ENCODE measurements around the gene PRR19.
"Not testable (repeated sequence)": the region's sequence is repeated elsewhere in the genome, so short reads cannot be mapped to it uniquely, and the experiment has no call there.

PRR19 gene

GRCh38 chr19:42332059-42332458, 30.1 kb downstream of the PRR19 start:
- no peak for TF ChIP-seq ZNF274 (IDR thresholded peaks at IDR 0.05; ENCODE audit: low read depth, low read length)
- TF ChIP-seq SUZ12 (IDR thresholded peaks at IDR 0.05; ENCODE audit: extremely low read depth, insufficient read depth, insufficient read length), result no peak
- no peak for TF ChIP-seq YY1 (IDR thresholded peaks at IDR 0.05; ENCODE audit: insufficient read depth, insufficient read length)
- Histone ChIP-seq H3K4me1 (ENCODE audit: insufficient read depth, insufficient read length) (peaks cover 5% of the 10 kb centered on the region), H3K9me3 (ENCODE audit: insufficient read depth, low read length) (no peaks in the 10 kb centered on the region), H3K9ac (ENCODE audit: insufficient read length, low read depth) (no peak overlapping the region), H3K27me3 (ENCODE audit: insufficient read depth, insufficient read length) (no peaks in the 10 kb centered on the region), H3K36me3 (ENCODE audit: insufficient read depth, insufficient read length, low read length) (peaks cover 14% of the 10 kb centered on the region), H3K4me3 (ENCODE audit: insufficient read length, low read depth) (no peak overlapping the region)
- no peak for DNase-seq (ENCODE audit: low read depth, low spot score)

DNA sequence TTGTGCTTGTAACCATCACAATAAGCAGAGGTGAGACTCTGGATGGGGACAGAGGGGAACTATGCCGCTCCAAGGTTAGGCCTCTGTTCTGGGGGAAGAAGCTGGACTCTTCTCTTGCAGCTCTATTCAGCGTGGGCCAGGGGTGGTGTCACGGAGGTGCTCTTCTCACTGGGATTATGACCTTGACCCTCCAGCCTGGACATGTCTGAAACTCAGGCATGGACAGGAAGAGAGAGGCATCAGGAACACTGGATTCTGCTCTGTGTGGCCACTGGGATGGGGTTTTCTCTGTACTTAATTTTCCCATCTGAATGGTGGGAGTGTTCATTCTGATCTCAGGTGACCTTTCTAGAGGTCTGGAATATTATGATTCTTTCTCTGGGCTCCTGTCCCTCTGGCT, 31.1 kb downstream of the PRR19 start:
- Histone ChIP-seq H3K9me3 (ENCODE audit: insufficient read depth, low read length) (no peaks in the 10 kb centered on the region), H3K9ac (ENCODE audit: insufficient read length, low read depth) (no peak overlapping the region), H3K4me1 (ENCODE audit: insufficient read depth, insufficient read length) (peaks cover 4% of the 10 kb centered on the region), H3K27me3 (ENCODE audit: insufficient read depth, insufficient read length) (no peaks in the 10 kb centered on the region), H3K4me3 (ENCODE audit: insufficient read length, low read depth) (no peak overlapping the region), H3K36me3 (ENCODE audit: insufficient read depth, insufficient read length, low read length) (peaks cover 16% of the 10 kb centered on the region)
- no peak for DNase-seq (ENCODE audit: low read depth, low spot score)
- no peak for TF ChIP-seq YY1 (IDR thresholded peaks at IDR 0.05; ENCODE audit: insufficient read depth, insufficient read length)
- TF ChIP-seq ZNF274 (IDR thresholded peaks at IDR 0.05; ENCODE audit: low read depth, low read length), result no peak
- TF ChIP-seq SUZ12 (IDR thresholded peaks at IDR 0.05; ENCODE audit: extremely low read depth, insufficient read depth, insufficient read length), result no peak

DNA sequence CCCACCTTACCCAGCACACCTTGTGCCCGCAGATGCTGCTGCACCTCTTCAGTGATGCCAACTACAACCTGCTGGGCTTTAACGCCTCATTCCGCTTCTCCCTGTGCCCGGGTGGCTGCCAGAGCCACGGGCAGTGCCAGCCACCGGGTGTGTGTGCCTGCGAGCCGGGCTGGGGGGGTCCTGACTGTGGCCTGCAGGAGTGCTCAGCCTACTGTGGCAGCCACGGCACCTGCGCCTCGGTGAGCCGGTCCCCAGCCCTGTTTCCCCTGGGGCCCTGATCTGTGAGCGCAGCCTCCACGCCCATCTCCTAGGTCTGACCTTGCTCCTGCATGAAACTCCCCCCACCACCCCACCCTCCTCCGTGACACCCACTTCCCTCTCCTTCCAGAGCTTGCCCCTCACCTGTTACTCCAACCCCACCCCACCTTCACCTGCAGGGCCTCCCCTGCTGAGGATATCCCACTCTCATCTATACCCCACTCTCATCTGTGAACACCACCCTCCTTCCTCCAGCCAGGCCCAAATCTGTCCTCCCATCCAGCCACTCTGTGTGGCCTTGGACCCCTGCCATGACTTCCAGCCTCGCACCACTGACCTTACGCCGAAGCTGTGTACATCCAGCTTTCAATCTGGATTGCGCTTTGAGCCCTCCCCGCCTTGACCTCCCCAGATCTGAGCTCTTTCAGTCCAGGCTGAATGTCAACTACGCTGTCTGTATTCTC, 32.2 kb downstream of the PRR19 start:
- DNase-seq (ENCODE audit: low read depth, low spot score), result no peak
- Histone ChIP-seq H3K4me1 (ENCODE audit: insufficient read depth, insufficient read length) (peaks cover 3% of the 10 kb centered on the region), H3K36me3 (ENCODE audit: insufficient read depth, insufficient read length, low read length) (peaks cover 16% of the 10 kb centered on the region), H3K4me3 (ENCODE audit: insufficient read length, low read depth) (no peak overlapping the region), H3K9ac (ENCODE audit: insufficient read length, low read depth) (no peak overlapping the region), H3K9me3 (ENCODE audit: insufficient read depth, low read length) (no peaks in the 10 kb centered on the region), H3K27me3 (ENCODE audit: insufficient read depth, insufficient read length) (no peaks in the 10 kb centered on the region)
- TF ChIP-seq SUZ12 (IDR thresholded peaks at IDR 0.05; ENCODE audit: extremely low read depth, insufficient read depth, insufficient read length) (no peak), YY1 (IDR thresholded peaks at IDR 0.05; ENCODE audit: insufficient read depth, insufficient read length) (no peak), ZNF274 (IDR thresholded peaks at IDR 0.05; ENCODE audit: low read depth, low read length) (no peak)

DNA sequence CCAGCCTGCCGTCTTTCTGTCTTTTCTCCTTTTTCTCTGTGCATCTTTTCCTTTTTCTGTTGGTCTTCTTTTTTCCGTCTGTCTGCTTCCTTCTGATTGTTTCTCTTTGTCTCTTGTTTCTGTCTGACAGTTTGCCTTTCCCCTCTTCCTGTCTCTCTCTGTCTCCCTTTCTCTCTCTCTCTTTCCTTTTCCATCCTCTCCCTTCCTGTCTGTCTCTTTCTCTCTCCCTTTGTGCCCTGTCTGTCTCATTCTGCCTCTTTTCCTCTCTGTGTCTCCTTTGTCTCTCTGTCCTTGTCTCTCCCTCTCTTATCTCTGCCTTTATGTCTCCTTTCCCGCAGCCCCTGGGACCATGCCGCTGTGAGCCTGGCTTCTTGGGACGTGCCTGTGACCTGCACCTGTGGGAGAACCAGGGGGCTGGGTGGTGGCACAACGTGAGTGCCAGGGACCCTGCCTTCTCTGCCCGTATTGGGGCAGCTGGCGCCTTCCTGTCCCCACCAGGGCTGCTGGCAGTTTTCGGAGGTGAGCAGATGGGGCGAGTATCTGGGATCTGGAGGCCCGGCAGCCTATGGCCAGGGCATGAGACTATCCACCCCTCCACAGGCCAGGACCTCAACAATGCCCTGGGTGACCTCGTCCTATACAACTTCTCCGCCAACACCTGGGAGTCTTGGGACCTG, 32.9 kb downstream of the PRR19 start:
- Histone ChIP-seq H3K36me3 (ENCODE audit: insufficient read depth, insufficient read length, low read length) (peaks cover 16% of the 10 kb centered on the region), H3K4me1 (ENCODE audit: insufficient read depth, insufficient read length) (no peaks in the 10 kb centered on the region), H3K27me3 (ENCODE audit: insufficient read depth, insufficient read length) (no peaks in the 10 kb centered on the region), H3K9me3 (ENCODE audit: insufficient read depth, low read length) (no peaks in the 10 kb centered on the region), H3K9ac (ENCODE audit: insufficient read length, low read depth) (no peak overlapping the region), H3K4me3 (ENCODE audit: insufficient read length, low read depth) (no peak overlapping the region)
- TF ChIP-seq SUZ12 (IDR thresholded peaks at IDR 0.05; ENCODE audit: extremely low read depth, insufficient read depth, insufficient read length), result no peak
- TF ChIP-seq YY1 (IDR thresholded peaks at IDR 0.05; ENCODE audit: insufficient read depth, insufficient read length), result no peak
- TF ChIP-seq ZNF274 (IDR thresholded peaks at IDR 0.05; ENCODE audit: low read depth, low read length), result no peak
- DNase-seq (ENCODE audit: low read depth, low spot score), result no peak

- H3K4me3 ChIP-seq (ENCODE audit: insufficient read length, low read depth), result no peak overlapping the region
- TF ChIP-seq ZNF274 (IDR thresholded peaks at IDR 0.05; ENCODE audit: low read depth, low read length), result no peak
- no peak for TF ChIP-seq YY1 (IDR thresholded peaks at IDR 0.05; ENCODE audit: insufficient read depth, insufficient read length)
- H3K4me1 ChIP-seq (ENCODE audit: insufficient read depth, insufficient read length), result no peaks in the 10 kb centered on the region
- no peak overlapping the region for H3K9ac ChIP-seq (ENCODE audit: insufficient read length, low read depth)
- H3K9me3 ChIP-seq (ENCODE audit: insufficient read depth, low read length), result no peaks in the 10 kb centered on the region
- H3K36me3 ChIP-seq (ENCODE audit: insufficient read depth, insufficient read length, low read length), result peaks cover 16% of the 10 kb centered on the region
- no peaks in the 10 kb centered on the region for H3K27me3 ChIP-seq (ENCODE audit: insufficient read depth, insufficient read length)
- DNase-seq (ENCODE audit: low read depth, low spot score), result no peak
Measured at GRCh38 chr19:42335374-42335936, 33.5 kb downstream of the PRR19 start.

- TF ChIP-seq YY1 (IDR thresholded peaks at IDR 0.05; ENCODE audit: insufficient read depth, insufficient read length) (no peak), SUZ12 (IDR thresholded peaks at IDR 0.05; ENCODE audit: extremely low read depth, insufficient read depth, insufficient read length) (no peak)
- Histone ChIP-seq H3K36me3 (ENCODE audit: insufficient read depth, insufficient read length, low read length) (peaks cover 16% of the 10 kb centered on the region), H3K9ac (ENCODE audit: insufficient read length, low read depth) (no peak overlapping the region), H3K27me3 (ENCODE audit: insufficient read depth, insufficient read length) (no peaks in the 10 kb centered on the region), H3K9me3 (ENCODE audit: insufficient read depth, low read length) (no peaks in the 10 kb centered on the region), H3K4me1 (ENCODE audit: insufficient read depth, insufficient read length) (no peaks in the 10 kb centered on the region), H3K4me3 (ENCODE audit: insufficient read length, low read depth) (no peak overlapping the region)
- DNase-seq (ENCODE audit: low read depth, low spot score), result no peak
Measured at GRCh38 chr19:42335971-42336370, 34.0 kb downstream of the PRR19 start.

DNA sequence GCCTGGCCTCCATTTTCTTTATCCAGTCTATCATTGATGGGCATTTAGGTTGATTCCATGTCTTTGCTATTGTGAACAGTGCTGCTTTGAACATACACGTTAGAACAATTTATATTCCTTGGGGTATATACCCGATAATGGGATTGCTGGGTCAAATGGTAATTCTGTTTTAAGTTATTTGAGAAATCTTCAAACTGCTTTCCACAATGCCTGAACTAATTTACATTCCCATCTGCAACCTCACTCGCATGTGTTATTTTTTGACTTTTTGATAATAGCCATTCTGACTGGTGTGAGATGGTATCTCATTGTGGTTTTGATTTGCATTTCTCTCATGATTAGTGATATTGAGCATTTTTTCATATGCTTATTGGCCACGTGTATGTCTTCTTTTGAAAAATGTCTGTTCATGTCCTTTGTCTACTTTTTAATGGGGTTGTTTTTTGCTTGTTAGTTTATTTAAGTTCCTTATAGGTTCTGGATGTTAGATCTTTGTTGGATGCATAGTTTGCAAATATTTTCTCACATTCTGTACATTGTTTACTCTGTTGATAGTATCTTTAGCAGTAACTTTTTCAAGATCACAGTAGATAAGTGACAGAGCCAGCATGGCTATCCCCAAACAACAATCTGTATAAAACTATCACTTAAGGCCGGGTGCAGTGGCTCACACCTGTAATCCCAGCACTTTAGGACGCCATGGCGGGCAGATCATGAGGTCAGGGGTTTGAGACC, 37.4 kb downstream of the PRR19 start:
- H3K9me3 ChIP-seq (ENCODE audit: insufficient read depth, low read length); H3K4me1 ChIP-seq (ENCODE audit: insufficient read depth, insufficient read length); H3K27me3 ChIP-seq (ENCODE audit: insufficient read depth, insufficient read length); H3K9ac ChIP-seq (ENCODE audit: insufficient read length, low read depth); H3K4me3 ChIP-seq (ENCODE audit: insufficient read length, low read depth); DNase-seq (ENCODE audit: low read depth, low spot score): not testable (repeated sequence)
- peaks cover 21% of the 10 kb centered on the region for H3K36me3 ChIP-seq (ENCODE audit: insufficient read depth, insufficient read length, low read length)

DNA sequence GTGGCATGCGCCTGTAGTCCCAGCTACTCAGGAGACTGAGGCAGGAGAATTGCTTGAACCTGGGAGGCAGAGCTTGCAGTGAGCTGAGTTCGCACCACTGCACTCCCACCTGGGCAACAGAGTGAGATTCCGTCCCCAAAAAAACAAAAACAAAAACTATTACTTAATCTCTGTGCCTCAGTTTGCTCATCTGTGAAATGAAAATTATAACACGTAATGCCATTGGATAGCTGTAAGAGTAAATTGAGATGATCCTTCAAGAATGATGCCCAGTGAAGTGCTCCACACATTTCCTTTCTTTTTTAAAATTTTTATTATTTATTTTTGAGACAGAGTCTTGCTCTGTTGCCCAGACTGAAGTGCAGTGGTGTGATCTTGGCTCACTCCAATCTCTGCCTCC, 38.0 kb downstream of the PRR19 start:
- not testable (repeated sequence) for H3K4me3 ChIP-seq (ENCODE audit: insufficient read length, low read depth); H3K4me1 ChIP-seq (ENCODE audit: insufficient read depth, insufficient read length); H3K9ac ChIP-seq (ENCODE audit: insufficient read length, low read depth); H3K9me3 ChIP-seq (ENCODE audit: insufficient read depth, low read length); H3K27me3 ChIP-seq (ENCODE audit: insufficient read depth, insufficient read length); DNase-seq (ENCODE audit: low read depth, low spot score)
- peaks cover 24% of the 10 kb centered on the region for H3K36me3 ChIP-seq (ENCODE audit: insufficient read depth, insufficient read length, low read length)
